Endometrial microvascular endothelial cells (primary cell): ENCODE measurements around the gene SYNC. TPM values are rescaled to one million over a fixed set of nuclear protein-coding genes. Genes with fewer than 3 reads are reported as not detected.
"Not testable (repeated sequence)": the region's sequence is repeated elsewhere in the genome, so short reads cannot be mapped to it uniquely, and the experiment has no call there.

Experiments used
- in situ Hi-C: cut with HindIII; loops from 2 replicates; pipeline ENCODE4 v1.10.0; 2017; ENCODE audit warnings: low sequenced_read_pairs, low pct_unique_long_range_greater_than_20kb; ENCODE audit errors: inconsistent ontology term
- total RNA-seq: library from RNA; depleted of rRNA; stranded (reverse); fragments of >200 nt; gene quantifications from one replicate; pipeline ENCODE4 v1.2.3, GENCODE V29; 2015; ENCODE audit errors: inconsistent ontology term

SYNC gene
- total RNA-seq, 1 donor from 2014 or later: 8.9 TPM

- in situ Hi-C loops: no loop called here
These were observed 25.3 kb upstream of the SYNC start for GRCh38 chr1:32727876-32728275.

- in situ Hi-C loops: no loop called here
These were observed 23.0 kb upstream of the SYNC start for GRCh38 chr1:32725615-32725982.

- in situ Hi-C loops: no loop called here
These were observed 22.4 kb upstream of the SYNC start for GRCh38 chr1:32724678-32725614.

GRCh38 chr1:32719681-32720275 is 17.2 kb upstream of the SYNC start:
- in situ Hi-C loops: no loop called here

GRCh38 chr1:32718527-32718926 is 16.0 kb upstream of the SYNC start:
- in situ Hi-C loops: no loop called here

GRCh38 chr1:32718036-32718435 is 15.5 kb upstream of the SYNC start:
- in situ Hi-C loops: no loop called here

GRCh38 chr1:32717503-32717902 is 14.9 kb upstream of the SYNC start:
- in situ Hi-C loops: no loop called here

- in situ Hi-C loops: no loop called here
These were observed 14.0 kb upstream of the SYNC start for GRCh38 chr1:32716312-32717148.

GRCh38 chr1:32715901-32716311 is 13.3 kb upstream of the SYNC start:
- in situ Hi-C loops: no loop called here

GRCh38 chr1:32714277-32714676 is 11.7 kb upstream of the SYNC start:
- in situ Hi-C loops: no loop called here

- in situ Hi-C loops: no loop called here
These were observed 10.5 kb upstream of the SYNC start for GRCh38 chr1:32713081-32713480.

GRCh38 chr1:32711221-32711620 is 8.7 kb upstream of the SYNC start:
- in situ Hi-C loops: not testable (repeated sequence)

- in situ Hi-C loops: no loop called here
These were observed 6.9 kb upstream of the SYNC start for GRCh38 chr1:32709476-32709875.

- in situ Hi-C loops: no loop called here
These were observed 6.5 kb upstream of the SYNC start for GRCh38 chr1:32709075-32709474.

GRCh38 chr1:32706491-32706890 is 3.9 kb upstream of the SYNC start:
- in situ Hi-C loops: no loop called here

- in situ Hi-C loops: no loop called here
These were observed 2.9 kb upstream of the SYNC start for GRCh38 chr1:32705516-32705915.

GRCh38 chr1:32703479-32704291 is 1.1 kb upstream of the SYNC start:
- in situ Hi-C loops: no loop called here

GRCh38 chr1:32701951-32702598 is 495 bp downstream of the SYNC start:
- in situ Hi-C loops: no loop called here
